ENCODE measurements around the gene GAS2L3. TPM values are rescaled to one million over a fixed set of nuclear protein-coding genes. Genes with fewer than 3 reads are reported as not detected.

The GAS2L3 gene
- 1 to 10 TPM in 2 of 4 donors, under 1 TPM in 2; 0.38 to 1.8 (median 1.3) TPM for total RNA-seq
- under 1 TPM; 0.26 to 0.61 (median 0.45) TPM for polyA plus RNA-seq
- long read RNA-seq, donor 1 = 0 reads
- long read RNA-seq, donor 2 = 0 reads

- WGBS, 3 donors = 1 to 2% (median 1%) methylated on average over 60 to 70 of the region's 70 CpGs
- peak within 1 kb of the TSS; percentile 32 for H3K27ac ChIP-seq
- ATAC-seq (peak; percentile 95 to 99 (median 98)), DNase-seq (peak; percentile 89 to 92)
- no peaks in the 10 kb centered on the region for H3K36me3 ChIP-seq (ENCODE audit: insufficient read depth in 1 of 2, low read depth in 1 of 2)
- H3K27me3 ChIP-seq (ENCODE audit: insufficient read depth in 3 of 3, low read length in 2 of 3) = peaks cover 0 to 6% (median 0%) of the 10 kb centered on the region in 3 donors
- peak within 1 kb of the TSS; percentile 72 for H3K4me3 ChIP-seq
- no peaks in the 10 kb centered on the region for H3K9me3 ChIP-seq
- TF ChIP-seq CTCF (IDR thresholded peaks at IDR 0.05) = no peak
- H3K4me1 ChIP-seq = no peaks in the 10 kb centered on the region
- intact Hi-C loops (cut with DNase I) = no loop called here
Observed at GRCh38 chr12:100573292-100574186, at the start of gene GAS2L3. Gene GAS2L3, plus strand, starts transcription at chr12:100573684. Its CDS starts 21,221 bp downstream, at chr12:100594905.

GRCh38 chr12:100528034-100528433 is 45.5 kb upstream of the GAS2L3 start:
- DNase-seq (no peak), ATAC-seq (no peak)
- Histone ChIP-seq H3K27ac (no peak overlapping the region), H3K4me3 (no peak overlapping the region), H3K4me1 (no peaks in the 10 kb centered on the region), H3K9me3 (no peaks in the 10 kb centered on the region), H3K36me3 (ENCODE audit: insufficient read depth in 1 of 2, low read depth in 1 of 2) (no peaks in the 10 kb centered on the region), H3K27me3 (ENCODE audit: insufficient read depth in 3 of 3, low read length in 2 of 3) (no peaks in the 10 kb centered on the region)
- intact Hi-C loops (cut with DNase I) = no loop called here
- 56 to 61% (median 60%) methylated on average over 3 of the region's 3 CpGs for WGBS, 3 donors
- TF ChIP-seq CTCF (IDR thresholded peaks at IDR 0.05) = no peak

- ATAC-seq = no peak
- H3K9me3 ChIP-seq = no peaks in the 10 kb centered on the region
- H3K36me3 ChIP-seq (ENCODE audit: insufficient read depth in 1 of 2, low read depth in 1 of 2) = no peaks in the 10 kb centered on the region
- 85 to 88% (median 86%) methylated on average over 1 of the region's 1 CpG for WGBS, 3 donors
- H3K4me3 ChIP-seq = no peak overlapping the region
- no peak overlapping the region for H3K27ac ChIP-seq
- TF ChIP-seq CTCF (IDR thresholded peaks at IDR 0.05) = no peak
- intact Hi-C loops (cut with DNase I) = no loop called here
- H3K27me3 ChIP-seq (ENCODE audit: insufficient read depth in 3 of 3, low read length in 2 of 3) = no peaks in the 10 kb centered on the region
- no peaks in the 10 kb centered on the region for H3K4me1 ChIP-seq
- DNase-seq = no peak
Observed at GRCh38 chr12:100528471-100529127, 44.9 kb upstream of the GAS2L3 start.

- H3K4me1 ChIP-seq = no peaks in the 10 kb centered on the region
- TF ChIP-seq CTCF (IDR thresholded peaks at IDR 0.05) = no peak
- no peak overlapping the region for H3K27ac ChIP-seq
- 91 to 95% (median 92%) methylated on average over 2 of the region's 2 CpGs for WGBS, 3 donors
- H3K36me3 ChIP-seq (ENCODE audit: insufficient read depth in 1 of 2, low read depth in 1 of 2) = no peaks in the 10 kb centered on the region
- no peak for ATAC-seq
- intact Hi-C loops (cut with DNase I) = no loop called here
- no peak overlapping the region for H3K4me3 ChIP-seq
- H3K27me3 ChIP-seq (ENCODE audit: insufficient read depth in 3 of 3, low read length in 2 of 3) = no peaks in the 10 kb centered on the region
- H3K9me3 ChIP-seq = no peaks in the 10 kb centered on the region
- no peak for DNase-seq
Observed at GRCh38 chr12:100529756-100530350, 43.6 kb upstream of the GAS2L3 start.

All from psoas muscle (tissue), 8 donors.